Prostate gland (tissue), 2 donors: ENCODE data around the gene PDGFRB.

Experiments
- POLR2A ChIP-seq: fragments of 450-650 bp; IDR thresholded peaks from one replicate; pipeline ENCODE4 v1.6.1; 2016; ENCODE audit warnings: antibody characterized with exemption, mild to moderate bottlenecking
- POLR2AphosphoS5 ChIP-seq: sonication (generic); formaldehyde crosslinking; IDR thresholded peaks from one replicate; pipeline ENCODE4 v1.6.1; 2017; ENCODE audit warnings: antibody characterized with exemption
- TF ChIP-seq, protein P1 (sequence below), 4 experiments: fragments of 200-600 bp in 2 of 4; fragments of 450-650 bp in 2 of 4; sonication (generic) in 2 of 4; IDR thresholded peaks; 1 replicate in 3 of 4; 2 replicates in 1 of 4; pipeline ENCODE4 v1.5.1; 2016 to 2019; ENCODE audit warnings: antibody characterized with exemption in 4 of 4, mild to moderate bottlenecking in 2 of 4, moderate library complexity in 2 of 4

- TF ChIP-seq, protein P1, sequence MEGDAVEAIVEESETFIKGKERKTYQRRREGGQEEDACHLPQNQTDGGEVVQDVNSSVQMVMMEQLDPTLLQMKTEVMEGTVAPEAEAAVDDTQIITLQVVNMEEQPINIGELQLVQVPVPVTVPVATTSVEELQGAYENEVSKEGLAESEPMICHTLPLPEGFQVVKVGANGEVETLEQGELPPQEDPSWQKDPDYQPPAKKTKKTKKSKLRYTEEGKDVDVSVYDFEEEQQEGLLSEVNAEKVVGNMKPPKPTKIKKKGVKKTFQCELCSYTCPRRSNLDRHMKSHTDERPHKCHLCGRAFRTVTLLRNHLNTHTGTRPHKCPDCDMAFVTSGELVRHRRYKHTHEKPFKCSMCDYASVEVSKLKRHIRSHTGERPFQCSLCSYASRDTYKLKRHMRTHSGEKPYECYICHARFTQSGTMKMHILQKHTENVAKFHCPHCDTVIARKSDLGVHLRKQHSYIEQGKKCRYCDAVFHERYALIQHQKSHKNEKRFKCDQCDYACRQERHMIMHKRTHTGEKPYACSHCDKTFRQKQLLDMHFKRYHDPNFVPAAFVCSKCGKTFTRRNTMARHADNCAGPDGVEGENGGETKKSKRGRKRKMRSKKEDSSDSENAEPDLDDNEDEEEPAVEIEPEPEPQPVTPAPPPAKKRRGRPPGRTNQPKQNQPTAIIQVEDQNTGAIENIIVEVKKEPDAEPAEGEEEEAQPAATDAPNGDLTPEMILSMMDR (IDR thresholded peaks at IDR 0.05), result no peak
- no peak for TF ChIP-seq POLR2A
- TF ChIP-seq POLR2AphosphoS5, result no peak
These were observed 1.5 kb upstream of the PDGFRB start for GRCh38 chr5:150157168-150157567.
